ENCODE measurements around the gene TMEM220.
"Not testable (repeated sequence)": the region's sequence is repeated elsewhere in the genome, so short reads cannot be mapped to it uniquely, and the experiment has no call there.

The TMEM220 gene

GRCh38 chr17:10697092-10698081, 32.4 kb downstream of the TMEM220 start, which contains the start of the genes ADPRM and SCO1:
ADPRM (plus strand) TSS chr17:10697594; CDS start chr17:10704927, 7,333 bp downstream.
SCO1 (minus strand) TSS chr17:10697533; CDS start chr17:10697507, 26 bp downstream.
- Histone ChIP-seq H3K4me3 (ENCODE audit: low read depth, low read length) (peak within 1 kb of the TSS; percentile 80), H3K27ac (peak within 1 kb of the TSS; percentile 73), H3K36me3 (ENCODE audit: control insufficient read depth, insufficient read depth, low read length) (no peaks in the 10 kb centered on the region), H3K9ac (peak within 1 kb of the TSS; percentile 41), H3K4me1 (no peaks in the 10 kb centered on the region), H3K4me2 (ENCODE audit: low read length) (peak within 1 kb of the TSS; percentile 68), H3K27me3 (ENCODE audit: control insufficient read depth, insufficient read depth, low read length) (no peaks in the 10 kb centered on the region), H3K79me2 (peaks cover 10% of the 10 kb centered on the region), H3K9me3 (ENCODE audit: control insufficient read depth, low read length) (no peaks in the 10 kb centered on the region), H2AFZ (peak within 1 kb of the TSS; percentile 94)
- TF ChIP-seq, protein P1, sequence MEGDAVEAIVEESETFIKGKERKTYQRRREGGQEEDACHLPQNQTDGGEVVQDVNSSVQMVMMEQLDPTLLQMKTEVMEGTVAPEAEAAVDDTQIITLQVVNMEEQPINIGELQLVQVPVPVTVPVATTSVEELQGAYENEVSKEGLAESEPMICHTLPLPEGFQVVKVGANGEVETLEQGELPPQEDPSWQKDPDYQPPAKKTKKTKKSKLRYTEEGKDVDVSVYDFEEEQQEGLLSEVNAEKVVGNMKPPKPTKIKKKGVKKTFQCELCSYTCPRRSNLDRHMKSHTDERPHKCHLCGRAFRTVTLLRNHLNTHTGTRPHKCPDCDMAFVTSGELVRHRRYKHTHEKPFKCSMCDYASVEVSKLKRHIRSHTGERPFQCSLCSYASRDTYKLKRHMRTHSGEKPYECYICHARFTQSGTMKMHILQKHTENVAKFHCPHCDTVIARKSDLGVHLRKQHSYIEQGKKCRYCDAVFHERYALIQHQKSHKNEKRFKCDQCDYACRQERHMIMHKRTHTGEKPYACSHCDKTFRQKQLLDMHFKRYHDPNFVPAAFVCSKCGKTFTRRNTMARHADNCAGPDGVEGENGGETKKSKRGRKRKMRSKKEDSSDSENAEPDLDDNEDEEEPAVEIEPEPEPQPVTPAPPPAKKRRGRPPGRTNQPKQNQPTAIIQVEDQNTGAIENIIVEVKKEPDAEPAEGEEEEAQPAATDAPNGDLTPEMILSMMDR (IDR thresholded peaks at IDR 0.05): peak; percentile 66

- not testable (repeated sequence) for H3K4me3 ChIP-seq (ENCODE audit: low read depth, low read length); H3K4me2 ChIP-seq (ENCODE audit: low read length); H2AFZ ChIP-seq; H3K36me3 ChIP-seq (ENCODE audit: control insufficient read depth, insufficient read depth, low read length); H3K4me1 ChIP-seq; H3K9ac ChIP-seq; H3K27ac ChIP-seq; H3K9me3 ChIP-seq (ENCODE audit: control insufficient read depth, low read length); H3K27me3 ChIP-seq (ENCODE audit: control insufficient read depth, insufficient read depth, low read length)
- peaks cover 10% of the 10 kb centered on the region for H3K79me2 ChIP-seq
These were observed 33.9 kb downstream of the TMEM220 start for GRCh38 chr17:10695875-10696407.

DNA sequence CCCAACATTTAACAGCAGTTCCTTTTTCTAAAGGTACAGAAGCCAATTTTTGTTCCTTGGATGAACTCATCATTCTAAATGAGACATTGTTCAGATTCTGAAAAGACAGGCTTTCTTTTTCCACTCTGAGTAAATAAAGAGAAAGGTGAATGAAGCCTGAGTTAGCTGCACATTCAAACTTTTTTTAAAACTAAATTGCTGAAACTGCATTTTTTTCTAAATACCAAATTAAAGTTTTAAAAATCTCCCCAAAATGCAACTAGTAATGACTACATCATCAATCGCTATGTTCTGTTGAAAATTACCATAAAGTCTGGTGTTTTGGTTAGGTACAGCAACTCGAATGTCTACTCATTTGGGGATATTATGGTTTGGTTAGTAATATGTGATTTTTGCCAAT, 42.3 kb downstream of the TMEM220 start:
- Histone ChIP-seq H3K27me3 (ENCODE audit: control insufficient read depth, insufficient read depth, low read length) (no peaks in the 10 kb centered on the region), H3K4me2 (ENCODE audit: low read length) (no peak overlapping the region), H3K9me3 (ENCODE audit: control insufficient read depth, low read length) (no peaks in the 10 kb centered on the region), H3K27ac (no peak overlapping the region), H3K4me1 (no peaks in the 10 kb centered on the region), H2AFZ (no peak overlapping the region), H3K9ac (no peak overlapping the region), H3K4me3 (ENCODE audit: low read depth, low read length) (no peak overlapping the region), H3K79me2 (peaks cover under 1% of the 10 kb centered on the region), H3K36me3 (ENCODE audit: control insufficient read depth, insufficient read depth, low read length) (no peaks in the 10 kb centered on the region)
- TF ChIP-seq, protein P1 (IDR thresholded peaks at IDR 0.05): no peak

DNA sequence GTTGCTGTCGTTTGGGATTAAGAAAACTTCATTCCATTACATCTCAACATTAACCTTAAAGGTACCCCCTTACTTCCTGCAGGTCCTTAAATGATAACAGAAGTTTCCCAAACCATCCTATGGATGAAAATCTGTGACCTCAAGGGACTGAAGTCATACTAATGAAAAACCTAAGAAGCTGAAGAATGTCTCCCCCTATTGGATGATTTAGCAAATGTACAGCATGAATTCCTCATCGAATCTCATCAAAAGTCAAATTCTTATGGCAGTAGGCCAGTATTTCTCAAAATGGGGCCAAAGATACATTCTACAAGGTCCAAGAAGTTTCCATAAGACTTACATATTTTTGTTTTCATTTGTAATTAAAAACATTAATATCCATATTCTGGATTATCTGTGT, 46.0 kb downstream of the TMEM220 start:
- H3K27me3 ChIP-seq (ENCODE audit: control insufficient read depth, insufficient read depth, low read length): no peaks in the 10 kb centered on the region
- H3K4me1 ChIP-seq: no peaks in the 10 kb centered on the region
- no peaks in the 10 kb centered on the region for H3K9me3 ChIP-seq (ENCODE audit: control insufficient read depth, low read length)
- H3K4me2 ChIP-seq (ENCODE audit: low read length): no peak overlapping the region
- no peak overlapping the region for H2AFZ ChIP-seq
- no peaks in the 10 kb centered on the region for H3K79me2 ChIP-seq
- H3K4me3 ChIP-seq (ENCODE audit: low read depth, low read length): no peak overlapping the region
- no peak overlapping the region for H3K9ac ChIP-seq
- no peaks in the 10 kb centered on the region for H3K36me3 ChIP-seq (ENCODE audit: control insufficient read depth, insufficient read depth, low read length)
- TF ChIP-seq, protein P1 (IDR thresholded peaks at IDR 0.05): peak; percentile 39
- H3K27ac ChIP-seq: no peak overlapping the region

DNA sequence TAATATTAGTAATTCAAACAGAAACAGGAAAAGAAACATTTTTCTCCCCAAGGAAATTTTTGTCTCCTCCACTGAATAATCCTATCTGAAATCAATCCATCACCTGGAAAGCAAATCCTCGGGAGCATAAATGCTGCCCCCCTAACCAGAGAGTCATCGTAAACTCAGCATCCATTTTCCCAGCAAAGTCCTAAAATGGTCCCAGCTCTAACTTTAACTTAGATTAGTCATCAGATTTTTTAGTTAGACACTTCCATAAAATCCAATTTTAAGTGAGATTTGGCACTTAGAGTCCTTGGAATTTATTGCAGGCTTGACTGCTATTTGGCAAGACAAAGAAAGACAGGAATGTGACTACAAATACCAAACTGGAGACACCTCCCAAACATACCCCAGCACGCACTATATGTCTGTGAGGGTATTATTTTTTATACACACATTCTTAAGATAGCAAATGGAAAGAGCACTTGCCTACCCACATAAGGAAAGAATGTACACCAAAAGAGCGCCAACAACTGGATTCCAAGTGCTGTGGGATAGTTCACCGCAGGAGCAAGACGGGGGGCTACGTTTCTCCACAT, 47.9 kb downstream of the TMEM220 start:
- H3K4me2 ChIP-seq (ENCODE audit: low read length): no peak overlapping the region
- no peak overlapping the region for H3K4me3 ChIP-seq (ENCODE audit: low read depth, low read length)
- no peaks in the 10 kb centered on the region for H3K9me3 ChIP-seq (ENCODE audit: control insufficient read depth, low read length)
- H3K27me3 ChIP-seq (ENCODE audit: control insufficient read depth, insufficient read depth, low read length): no peaks in the 10 kb centered on the region
- TF ChIP-seq, protein P1 (IDR thresholded peaks at IDR 0.05): no peak
- no peak overlapping the region for H2AFZ ChIP-seq
- no peak overlapping the region for H3K27ac ChIP-seq
- H3K79me2 ChIP-seq: no peaks in the 10 kb centered on the region
- H3K36me3 ChIP-seq (ENCODE audit: control insufficient read depth, insufficient read depth, low read length): no peaks in the 10 kb centered on the region
- H3K9ac ChIP-seq: no peak overlapping the region
- H3K4me1 ChIP-seq: no peaks in the 10 kb centered on the region
